ENCODE data around the gene SPOUT1.

- no peak for TF ChIP-seq EZH2 (optimal IDR thresholded peaks at IDR 0.05; ENCODE audit: low read depth, low read length)
- no peak for TF ChIP-seq CTCF (IDR thresholded peaks at IDR 0.05; ENCODE audit: low read length)
Observed at GRCh38 chr9:128846680-128847030, 17.1 kb upstream of the SPOUT1 start.

Measured in MM.1S (cell line).